Muscle layer of colon (tissue), 2 donors: ENCODE measurements around the gene PDCD11.
"Not testable (repeated sequence)": the region's sequence is repeated elsewhere in the genome, so short reads cannot be mapped to it uniquely, and the experiment has no call there.

ENCODE experiments used
- H3K27ac ChIP-seq: one replicate; pipeline ENCODE4 v1.7.0; 2013; ENCODE audit warnings: low read depth, mild to moderate bottlenecking, low read length, moderate library complexity
- H3K27me3 ChIP-seq, 2 donors: one replicate each; pipeline ENCODE4 v1.7.0; 2013; ENCODE audit warnings: low read length in 2 of 2, mild to moderate bottlenecking in 2 of 2; ENCODE audit not compliant: insufficient read depth in 2 of 2, control insufficient read depth in 1 of 2
- H3K36me3 ChIP-seq: one replicate; pipeline ENCODE4 v1.7.0; 2013; ENCODE audit warnings: mild to moderate bottlenecking, low read length; ENCODE audit not compliant: insufficient read depth
- H3K4me1 ChIP-seq: one replicate; pipeline ENCODE4 v1.7.0; 2013; ENCODE audit warnings: mild to moderate bottlenecking, low read length; ENCODE audit not compliant: insufficient read depth
- H3K4me3 ChIP-seq, 2 donors: one replicate each; pipeline ENCODE4 v1.7.0; 2013; ENCODE audit warnings: low read length in 2 of 2, low read depth in 1 of 2, mild to moderate bottlenecking in 1 of 2, moderate library complexity in 1 of 2
- H3K9ac ChIP-seq: one replicate; pipeline ENCODE4 v1.7.0; 2013; ENCODE audit warnings: low read length
- H3K9me3 ChIP-seq: one replicate; pipeline ENCODE4 v1.7.0; 2013; ENCODE audit warnings: mild to moderate bottlenecking, low read length
- donor health status: abdominal sarcoma.
- donor health status: Adenocarcinoma of cecum.

The PDCD11 gene

DNA sequence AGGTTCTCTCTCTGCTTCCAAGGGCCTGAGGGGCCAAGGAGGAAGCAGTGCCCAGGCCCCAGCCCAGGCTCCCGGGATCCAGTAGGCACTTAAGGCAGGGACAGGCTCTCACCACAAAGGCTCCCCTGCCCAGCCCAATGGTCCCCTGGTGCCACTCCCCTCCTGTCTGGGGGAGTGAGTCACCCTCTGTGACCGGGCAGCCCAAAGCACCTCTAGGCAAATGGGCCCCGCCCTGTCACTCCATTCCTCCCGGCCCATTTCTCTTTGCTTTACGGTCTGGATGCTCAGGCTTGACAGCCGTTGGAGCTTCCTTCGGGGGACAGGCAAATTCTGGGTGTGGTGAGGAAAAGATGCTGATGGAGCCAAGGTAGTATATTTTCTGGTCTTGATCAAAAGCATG is 82.7 kb downstream of the PDCD11 start, which contains the start of gene CALHM3:
TSS of gene CALHM3 (minus strand) at position 106 of the 400 bp plus-strand sequence. CDS start 208 bp downstream, outside the sequence.
- no peak within 1 kb of the TSS for H3K9ac ChIP-seq
- H3K9me3 ChIP-seq, result no peaks in the 10 kb centered on the region
- H3K36me3 ChIP-seq, result no peaks in the 10 kb centered on the region
- no peaks in the 10 kb centered on the region for H3K4me1 ChIP-seq
- H3K4me3 ChIP-seq, result no peak within 1 kb of the TSS
- H3K27ac ChIP-seq, result no peak within 1 kb of the TSS
- peaks cover 0 to 4% of the 10 kb centered on the region in 2 donors for H3K27me3 ChIP-seq

GRCh38 chr10:103480521-103480920 is 84.1 kb downstream of the PDCD11 start:
- Histone ChIP-seq H3K4me3 (no peak overlapping the region), H3K9ac (no peak overlapping the region), H3K4me1 (peaks cover 2% of the 10 kb centered on the region), H3K27me3 (peaks cover 0 to 4% of the 10 kb centered on the region in 2 donors), H3K9me3 (no peaks in the 10 kb centered on the region), H3K27ac (no peak overlapping the region), H3K36me3 (no peaks in the 10 kb centered on the region)

GRCh38 chr10:103481974-103482531 is 85.6 kb downstream of the PDCD11 start:
- Histone ChIP-seq H3K4me3 (no peak overlapping the region), H3K9me3 (no peaks in the 10 kb centered on the region), H3K36me3 (no peaks in the 10 kb centered on the region), H3K4me1 (peaks cover 17% of the 10 kb centered on the region), H3K27ac (no peak overlapping the region), H3K27me3 (no peaks in the 10 kb centered on the region), H3K9ac (no peak overlapping the region)

DNA sequence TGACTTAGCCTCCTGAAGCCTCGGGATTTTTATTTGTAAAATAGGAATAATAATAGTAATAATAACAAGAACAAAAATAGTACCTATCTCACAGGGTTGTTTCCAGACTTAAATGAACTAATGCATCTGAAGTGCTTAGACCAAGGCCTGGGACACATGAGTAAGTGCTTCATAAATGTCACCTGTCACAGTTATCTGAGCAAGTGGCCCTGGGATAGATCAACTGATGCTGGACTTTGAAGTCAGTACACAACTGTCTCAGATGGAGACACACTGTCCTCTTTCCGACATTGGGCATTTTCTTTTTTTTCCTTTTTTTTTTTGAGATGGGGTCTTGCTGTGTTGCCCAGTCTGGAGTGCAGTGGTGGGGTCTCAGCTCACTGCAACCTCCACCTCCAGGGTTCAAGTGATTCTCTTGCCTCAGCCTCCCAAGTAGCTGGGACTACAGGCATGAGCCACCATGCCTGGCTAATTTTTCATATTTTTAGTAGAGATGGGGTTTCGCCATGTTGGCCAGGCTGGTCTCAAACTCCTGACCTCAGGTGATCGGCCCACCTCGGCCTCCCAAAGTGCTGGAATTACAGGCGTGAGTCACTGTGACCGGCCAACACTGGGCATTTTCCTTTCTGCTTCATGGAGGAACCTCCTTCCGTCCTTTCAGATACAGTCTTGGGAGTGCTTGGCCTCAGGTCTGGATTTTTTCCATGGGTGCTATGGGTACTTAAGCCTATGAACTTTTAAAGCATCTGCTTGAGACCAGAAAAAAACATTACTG is 90.4 kb downstream of the PDCD11 start:
- not testable (repeated sequence) for H3K9me3 ChIP-seq, H3K36me3 ChIP-seq, H3K4me3 ChIP-seq, H3K9ac ChIP-seq, H3K27ac ChIP-seq, H3K27me3 ChIP-seq
- peaks cover 26% of the 10 kb centered on the region for H3K4me1 ChIP-seq

DNA sequence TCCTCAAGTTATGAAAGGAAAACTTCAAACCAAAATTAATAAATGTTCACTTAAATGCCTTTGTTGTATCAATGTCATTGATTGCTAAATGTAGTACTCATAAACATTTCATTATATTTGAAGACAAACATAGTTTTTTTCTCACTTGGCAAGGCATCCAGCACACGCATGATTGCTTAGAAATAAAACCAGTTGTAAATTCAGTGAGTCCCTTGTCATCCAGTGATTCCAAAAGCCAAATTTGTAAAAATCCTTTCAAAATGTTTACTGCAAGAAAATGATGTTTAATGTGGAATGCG is 90.9 kb downstream of the PDCD11 start:
- Histone ChIP-seq H3K9me3 (no peaks in the 10 kb centered on the region), H3K9ac (no peak overlapping the region), H3K36me3 (no peaks in the 10 kb centered on the region), H3K27ac (no peak overlapping the region), H3K4me1 (peaks cover 31% of the 10 kb centered on the region), H3K27me3 (no peaks in the 10 kb centered on the region), H3K4me3 (no peak overlapping the region)

GRCh38 chr10:103490986-103491314 is 94.5 kb downstream of the PDCD11 start:
- Histone ChIP-seq H3K4me1 (peaks cover 38% of the 10 kb centered on the region), H3K27ac (no peak overlapping the region), H3K9ac (no peak overlapping the region), H3K4me3 (no peak overlapping the region), H3K9me3 (no peaks in the 10 kb centered on the region), H3K36me3 (no peaks in the 10 kb centered on the region), H3K27me3 (peaks cover 12 to 27% of the 10 kb centered on the region in 2 donors)

DNA sequence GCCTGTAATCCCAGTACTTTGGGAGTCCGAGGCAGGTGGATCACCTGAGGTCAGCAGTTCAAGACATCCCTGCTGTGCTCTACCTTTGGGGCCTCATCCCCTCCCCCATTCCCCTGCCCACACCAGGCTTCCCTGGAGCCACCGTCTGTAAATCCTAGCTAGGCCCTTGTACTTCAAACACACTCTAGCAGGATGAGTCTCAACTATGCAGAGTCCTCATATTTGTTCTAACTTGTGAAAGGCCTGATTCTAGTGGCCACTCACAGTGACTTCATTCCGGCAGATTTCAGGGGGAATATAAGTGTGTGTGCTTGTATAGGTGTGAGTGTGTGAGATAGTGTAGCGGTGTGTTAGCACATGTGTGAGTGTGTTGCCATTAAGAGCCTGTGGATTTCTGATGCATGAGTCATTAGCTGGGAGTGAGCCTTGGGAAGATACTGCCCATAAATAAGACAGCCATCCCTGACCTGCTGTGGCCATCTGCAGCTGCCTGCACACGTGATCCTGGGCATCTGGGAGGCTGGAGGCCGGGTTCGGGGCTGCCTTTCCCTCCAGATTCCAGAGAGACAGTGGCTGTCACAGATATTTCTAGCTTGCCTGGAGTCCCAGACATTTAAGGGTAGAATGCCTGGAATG is 95.4 kb downstream of the PDCD11 start:
- H3K27me3 ChIP-seq, result peaks cover 12 to 27% of the 10 kb centered on the region in 2 donors
- H3K9me3 ChIP-seq, result no peaks in the 10 kb centered on the region
- no peak overlapping the region for H3K27ac ChIP-seq
- H3K9ac ChIP-seq, result no peak overlapping the region
- H3K4me3 ChIP-seq, result no peak overlapping the region
- peaks cover 29% of the 10 kb centered on the region for H3K4me1 ChIP-seq
- no peaks in the 10 kb centered on the region for H3K36me3 ChIP-seq

DNA sequence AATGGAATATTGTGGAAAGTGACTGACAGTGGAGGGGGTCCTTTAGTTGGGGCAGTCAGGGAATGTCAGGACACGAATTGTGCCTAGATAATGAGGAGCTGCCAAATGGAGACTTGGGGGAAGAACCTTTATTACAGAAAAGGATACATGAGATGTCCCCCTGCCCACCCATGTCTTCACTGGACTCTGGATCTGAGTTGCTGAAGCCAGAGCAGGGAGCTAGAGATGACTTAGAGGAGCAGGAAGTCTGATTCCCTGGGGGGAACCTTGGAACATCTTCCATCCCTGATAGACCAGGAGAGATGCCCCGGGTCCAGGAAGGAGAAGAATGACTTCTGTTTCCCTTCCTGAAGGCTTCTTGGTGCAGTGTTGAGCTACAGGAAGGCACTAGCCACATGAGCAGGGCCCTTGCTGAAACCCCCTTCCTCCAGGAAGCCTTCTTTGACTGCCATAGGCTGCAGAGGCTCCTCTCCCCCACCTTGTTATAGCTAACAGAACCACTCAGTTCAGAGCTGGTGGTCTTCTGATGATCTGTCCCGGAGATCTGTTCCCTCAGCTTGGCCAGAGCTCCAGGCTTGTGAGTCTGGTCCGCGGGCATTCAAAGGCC is 96.3 kb downstream of the PDCD11 start:
- H3K27me3 ChIP-seq, result peaks cover 12 to 27% of the 10 kb centered on the region in 2 donors
- no peak overlapping the region for H3K9ac ChIP-seq
- peaks cover 24% of the 10 kb centered on the region for H3K4me1 ChIP-seq
- H3K27ac ChIP-seq, result no peak overlapping the region
- H3K9me3 ChIP-seq, result no peaks in the 10 kb centered on the region
- no peak overlapping the region for H3K4me3 ChIP-seq
- H3K36me3 ChIP-seq, result no peaks in the 10 kb centered on the region

DNA sequence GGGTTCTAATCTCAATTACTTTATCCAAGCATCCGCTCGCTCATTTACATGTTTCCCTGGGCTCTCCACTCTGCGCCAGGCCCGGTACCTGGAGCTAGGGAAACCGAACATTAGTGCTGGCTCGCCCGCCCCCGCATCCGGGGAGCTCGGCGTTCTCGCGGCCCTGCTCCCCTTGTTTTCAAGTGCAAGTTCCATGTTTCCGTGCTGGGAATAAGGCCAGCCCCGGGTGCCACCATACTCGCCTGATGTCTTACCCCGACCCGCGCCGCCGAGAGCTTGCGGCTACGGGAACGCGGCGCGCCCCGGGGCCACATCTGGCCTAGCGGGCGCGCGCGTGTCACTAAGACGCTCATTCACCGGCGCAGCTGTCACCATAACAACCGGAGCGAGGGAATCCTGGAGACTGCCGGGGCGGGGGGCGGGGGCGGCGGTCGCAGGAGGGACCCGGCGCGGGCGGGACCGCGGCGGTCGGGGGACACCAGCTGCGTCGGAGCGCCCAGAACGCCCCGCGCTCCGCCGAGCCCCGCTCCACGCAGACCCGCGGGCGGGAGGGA is 97.0 kb downstream of the PDCD11 start, which contains the start of gene NEURL1:
TSS of gene NEURL1 (plus strand) at position 344 of the 554 bp plus-strand sequence. CDS start 683 bp downstream, outside the sequence.
- peak within 1 kb of the TSS; percentile 38 to 65 for H3K4me3 ChIP-seq
- peaks cover 24% of the 10 kb centered on the region for H3K4me1 ChIP-seq
- H3K27ac ChIP-seq, result no peak within 1 kb of the TSS
- no peaks in the 10 kb centered on the region for H3K36me3 ChIP-seq
- peaks cover 12 to 27% of the 10 kb centered on the region in 2 donors for H3K27me3 ChIP-seq
- no peak within 1 kb of the TSS for H3K9ac ChIP-seq
- H3K9me3 ChIP-seq, result no peaks in the 10 kb centered on the region

DNA sequence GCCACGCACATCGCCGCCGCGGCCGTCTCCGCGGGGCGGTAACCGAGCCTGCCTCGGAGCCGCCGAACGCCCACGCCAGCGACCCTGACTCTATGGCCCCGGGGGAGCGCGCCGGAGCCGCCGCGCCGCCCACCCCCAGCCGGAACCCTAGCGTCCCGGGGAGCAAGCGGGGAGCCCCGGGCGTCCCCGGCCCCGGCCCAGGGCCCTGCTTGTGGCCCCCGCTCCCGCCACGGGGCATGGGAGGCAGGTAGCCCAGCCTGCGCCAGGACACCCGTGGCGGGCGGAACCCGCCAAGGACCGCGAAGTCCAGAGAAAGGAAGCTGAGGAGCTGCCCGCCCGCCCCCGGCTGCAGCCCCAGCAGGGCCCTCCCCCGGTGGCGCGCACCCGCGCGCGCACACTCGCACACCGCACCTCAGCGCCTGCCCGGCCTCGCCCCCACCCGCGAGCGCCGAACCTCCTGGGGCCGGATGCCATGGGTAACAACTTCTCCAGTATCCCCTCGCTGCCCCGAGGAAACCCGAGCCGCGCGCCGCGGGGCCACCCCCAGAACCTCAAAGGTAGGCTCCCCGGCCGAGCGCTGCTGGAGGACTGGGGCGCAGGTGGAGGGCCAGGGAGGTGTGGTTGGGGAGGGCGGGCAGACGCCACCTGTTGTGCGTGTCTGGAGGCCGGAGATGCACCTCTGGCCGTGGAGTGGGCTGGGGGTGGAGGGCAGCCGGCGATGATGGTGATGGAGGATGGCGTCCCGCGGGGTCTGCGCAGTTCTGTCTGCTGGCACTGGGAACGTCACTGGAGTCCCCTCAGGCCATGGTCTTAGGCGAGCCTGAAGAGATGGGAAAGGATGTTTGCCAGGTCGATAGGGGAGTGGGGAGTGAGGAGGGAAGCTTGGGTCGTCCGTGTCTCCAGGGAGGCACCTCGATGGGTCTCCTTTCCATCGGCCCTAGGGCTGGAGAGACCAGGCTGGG is 97.8 kb downstream of the PDCD11 start:
- Histone ChIP-seq H3K27me3 (peaks cover 12 to 27% of the 10 kb centered on the region in 2 donors), H3K36me3 (no peaks in the 10 kb centered on the region), H3K27ac (no peak overlapping the region), H3K4me3 (peak overlapping the region; percentile 18 to 65), H3K4me1 (peaks cover 24% of the 10 kb centered on the region), H3K9me3 (no peaks in the 10 kb centered on the region), H3K9ac (no peak overlapping the region)
